ENCODE measurements around the gene COL12A1. TPM values are rescaled to one million over a fixed set of nuclear protein-coding genes. Genes with fewer than 3 reads are reported as not detected.
A peak's percentile ranks its signal among the peaks of the same experiment; 100 is the strongest.

COL12A1 gene
- total RNA-seq, 1 donor from 2014 or later: 11.3 TPM

- FAIRE-seq (no peak), DNase-seq (ENCODE audit: low read depth) (no peak)
- Histone ChIP-seq H3K4me3 (ENCODE audit: low read depth, low read length) (no peak overlapping the region), H3K36me3 (ENCODE audit: control insufficient read depth, insufficient read depth, low read length) (no peaks in the 10 kb centered on the region), H3K27me3 (ENCODE audit: control insufficient read depth, insufficient read depth, low read length) (no peaks in the 10 kb centered on the region)
- TF ChIP-seq CTCF (IDR thresholded peaks at IDR 0.05; ENCODE audit: insufficient read depth, low read length, severe bottlenecking): no peak
Measured at GRCh38 chr6:75103431-75103830, 102.4 kb downstream of the COL12A1 start.

GRCh38 chr6:75102301-75102700, 103.6 kb downstream of the COL12A1 start:
- Histone ChIP-seq H3K36me3 (ENCODE audit: control insufficient read depth, insufficient read depth, low read length) (no peaks in the 10 kb centered on the region), H3K27me3 (ENCODE audit: control insufficient read depth, insufficient read depth, low read length) (no peaks in the 10 kb centered on the region), H3K4me3 (ENCODE audit: low read depth, low read length) (no peak overlapping the region)
- no peak for TF ChIP-seq CTCF (IDR thresholded peaks at IDR 0.05; ENCODE audit: insufficient read depth, low read length, severe bottlenecking)
- DNase-seq (ENCODE audit: low read depth) (no peak), FAIRE-seq (no peak)

GRCh38 chr6:75101896-75102295, 104.0 kb downstream of the COL12A1 start:
- FAIRE-seq (no peak), DNase-seq (ENCODE audit: low read depth) (no peak)
- H3K36me3 ChIP-seq (ENCODE audit: control insufficient read depth, insufficient read depth, low read length): no peaks in the 10 kb centered on the region

GRCh38 chr6:75098709-75099108, 107.1 kb downstream of the COL12A1 start:
- H3K27me3 ChIP-seq (ENCODE audit: control insufficient read depth, insufficient read depth, low read length): no peaks in the 10 kb centered on the region
- no peak for FAIRE-seq
- no peaks in the 10 kb centered on the region for H3K36me3 ChIP-seq (ENCODE audit: control insufficient read depth, insufficient read depth, low read length)
- peak; percentile 68 for DNase-seq (ENCODE audit: low read depth)
- no peak overlapping the region for H3K4me3 ChIP-seq (ENCODE audit: low read depth, low read length)
- no peak for TF ChIP-seq CTCF (IDR thresholded peaks at IDR 0.05; ENCODE audit: insufficient read depth, low read length, severe bottlenecking)

More at GRCh38 chr6:75101896-75102295, 104.0 kb downstream of the COL12A1 start:
- TF ChIP-seq CTCF (IDR thresholded peaks at IDR 0.05; ENCODE audit: insufficient read depth, low read length, severe bottlenecking): no peak
- Histone ChIP-seq H3K4me3 (ENCODE audit: low read depth, low read length) (no peak overlapping the region), H3K27me3 (ENCODE audit: control insufficient read depth, insufficient read depth, low read length) (no peaks in the 10 kb centered on the region)

GRCh38 chr6:75096966-75097365, 108.9 kb downstream of the COL12A1 start:
- no peak for FAIRE-seq
- H3K36me3 ChIP-seq (ENCODE audit: control insufficient read depth, insufficient read depth, low read length): no peaks in the 10 kb centered on the region
- no peak for DNase-seq (ENCODE audit: low read depth)
- H3K27me3 ChIP-seq (ENCODE audit: control insufficient read depth, insufficient read depth, low read length): no peaks in the 10 kb centered on the region
- no peak for TF ChIP-seq CTCF (IDR thresholded peaks at IDR 0.05; ENCODE audit: insufficient read depth, low read length, severe bottlenecking)
- H3K4me3 ChIP-seq (ENCODE audit: low read depth, low read length): no peak overlapping the region

GRCh38 chr6:75094614-75095200, 111.1 kb downstream of the COL12A1 start:
- FAIRE-seq: no peak
- no peak overlapping the region for H3K4me3 ChIP-seq (ENCODE audit: low read depth, low read length)
- TF ChIP-seq CTCF (IDR thresholded peaks at IDR 0.05; ENCODE audit: insufficient read depth, low read length, severe bottlenecking): no peak
- no peaks in the 10 kb centered on the region for H3K27me3 ChIP-seq (ENCODE audit: control insufficient read depth, insufficient read depth, low read length)
- no peak for DNase-seq (ENCODE audit: low read depth)
- no peaks in the 10 kb centered on the region for H3K36me3 ChIP-seq (ENCODE audit: control insufficient read depth, insufficient read depth, low read length)
